Stimulated activated CD4-positive, alpha-beta T cell treated with anti-CD3 and anti-CD28 coated beads, Interleukin-12 subunit alpha, Interleukin-12 subunit beta, amount 100 ng/mL, for 24 hours (primary cell): ENCODE measurements around the gene SP100.
A peak's percentile ranks its signal among the peaks of the same experiment; 100 is the strongest.
"Not testable (repeated sequence)": the region's sequence is repeated elsewhere in the genome, so short reads cannot be mapped to it uniquely, and the experiment has no call there.

Experiments
- DNase-seq, 2 experiments: peaks; one replicate each; pipeline ENCODE4 v3.0.0-alpha.2; 2020; ENCODE audit warnings: low read depth in 2 of 2

The SP100 gene

GRCh38 chr2:230416061-230416721 lies at the start of gene SP100:
Gene SP100, plus strand, starts transcription at chr2:230416201. Its CDS starts 96 bp downstream, at chr2:230416297.
- DNase-seq, result peak; percentile 42 to 69

- no peak for DNase-seq
Observed at GRCh38 chr2:230382108-230382507, 33.9 kb upstream of the SP100 start.

GRCh38 chr2:230383453-230383852 lies 32.5 kb upstream of the SP100 start:
- no peak for DNase-seq

GRCh38 chr2:230384986-230385385 lies 31.0 kb upstream of the SP100 start:
- DNase-seq, result no peak

- no peak for DNase-seq
Observed at GRCh38 chr2:230394301-230394700, 21.7 kb upstream of the SP100 start.

GRCh38 chr2:230398698-230399097 lies 17.3 kb upstream of the SP100 start:
- DNase-seq, result not testable (repeated sequence)

GRCh38 chr2:230400041-230400440 lies 16.0 kb upstream of the SP100 start:
- DNase-seq, result no peak

GRCh38 chr2:230400454-230400853 lies 15.5 kb upstream of the SP100 start:
- no peak for DNase-seq

- DNase-seq, result not testable (repeated sequence)
Observed at GRCh38 chr2:230401026-230401425, 15.0 kb upstream of the SP100 start.

GRCh38 chr2:230403746-230404145 lies 12.3 kb upstream of the SP100 start:
- DNase-seq, result no peak

- no peak for DNase-seq
Observed at GRCh38 chr2:230405824-230406223, 10.2 kb upstream of the SP100 start.

- no peak for DNase-seq
Observed at GRCh38 chr2:230408244-230408842, 7.7 kb upstream of the SP100 start.

GRCh38 chr2:230409316-230409715 lies 6.7 kb upstream of the SP100 start:
- DNase-seq, result not testable (repeated sequence)

GRCh38 chr2:230410263-230410662 lies 5.7 kb upstream of the SP100 start:
- no peak for DNase-seq

GRCh38 chr2:230410861-230411569 lies 5.0 kb upstream of the SP100 start:
- DNase-seq, result no peak

GRCh38 chr2:230411570-230412370 lies 4.2 kb upstream of the SP100 start:
- peak in 1 of 2 experiments; percentile 47 for DNase-seq

- DNase-seq, result no peak
Observed at GRCh38 chr2:230412371-230412711, 3.7 kb upstream of the SP100 start.

- DNase-seq, result no peak
Observed at GRCh38 chr2:230412846-230413245, 3.2 kb upstream of the SP100 start.

GRCh38 chr2:230413479-230413878 lies 2.5 kb upstream of the SP100 start:
- DNase-seq, result no peak

GRCh38 chr2:230414302-230414701 lies 1.7 kb upstream of the SP100 start:
- no peak for DNase-seq

- DNase-seq, result no peak
Observed at GRCh38 chr2:230417436-230417835, 1.4 kb downstream of the SP100 start.

- DNase-seq, result no peak
Observed at GRCh38 chr2:230418341-230419016, 2.5 kb downstream of the SP100 start.
